HepG2 (cell line): Measurements from ENCODE around the gene HEY2. TPM values are rescaled to one million over a fixed set of nuclear protein-coding genes. Genes with fewer than 3 reads are reported as not detected.

ENCODE experiments used
- ATAC-seq: fragments of 200-7000 bp; cut with Tn5 transposase; 3 replicates; pipeline ENCODE4 v1.9.1; 2020; ENCODE audit warnings: mild to moderate bottlenecking, moderate library complexity
- BruUV-seq: library from RNA; stranded (reverse); fragments of 400-500 nt; replicated peaks from 2 replicates; lab custom pipeline; 2021; lab: Mats Ljungman, UMichigan
- CTCF ChIA-PET: fragments of 300-600 bp; formaldehyde crosslinking; extraction: SDS; loops from one replicate; lab custom pipeline; 2021; ENCODE audit warnings: low total read pairs, inconsistent platforms, low intra/inter-chr PET ratio; lab: Yijun Ruan, JAX
- POLR2A ChIA-PET: fragments of 350-600 bp; sonication (Branson Sonifier 250); formaldehyde crosslinking; loops from one replicate; lab custom pipeline; 2020; ENCODE audit warnings: antibody characterized with exemption, inconsistent platforms; lab: Yijun Ruan, JAX
- DNase-seq: peaks from one replicate; pipeline ENCODE4 v3.0.0-alpha.2; 2015; ENCODE audit warnings: low spot score
- FAIRE-seq: peaks from 3 replicates; lab custom pipeline; 2011; peaks lifted over from hg19 to GRCh38; lab: Jason Lieb, UNC
- H2AFZ ChIP-seq: one replicate; pipeline ENCODE4 v1.6.1; 2011; ENCODE audit warnings: low read length, inconsistent platforms
- H3K27ac ChIP-seq: fragments of 300-600 bp; 3 replicates; pipeline ENCODE4 v1.8.0; 2011; ENCODE audit warnings: mixed run types, mild to moderate bottlenecking, mixed read lengths, low read length, inconsistent platforms; ENCODE audit not compliant: insufficient read depth; ENCODE audit errors: extremely low read length
- H3K27me3 ChIP-seq, 2 experiments: fragments of 200-600 bp in 1 of 2; 2 replicates in 1 of 2; 3 replicates in 1 of 2; pipeline versions ENCODE4 v1.6.0 to v1.8.0; 2011; ENCODE audit warnings: low read length in 2 of 2, mild to moderate bottlenecking in 2 of 2, moderate library complexity in 2 of 2, inconsistent platforms in 1 of 2; ENCODE audit not compliant: insufficient read depth in 2 of 2, control insufficient read depth in 1 of 2
- H3K36me3 ChIP-seq, 2 experiments: fragments of 200-600 bp in 1 of 2; replicated peaks in 1 of 2; 2 replicates in 1 of 2; 3 replicates in 1 of 2; pipeline versions ENCODE4 v1.5.1 to v1.8.0; 2011; ENCODE audit warnings: low read length in 2 of 2, inconsistent platforms in 1 of 2; ENCODE audit not compliant: insufficient read depth in 2 of 2, control insufficient read depth in 1 of 2
- H3K4me1 ChIP-seq: 2 replicates; pipeline ENCODE4 v1.5.1; 2012; ENCODE audit warnings: low read length, inconsistent platforms; ENCODE audit not compliant: insufficient read depth
- H3K4me2 ChIP-seq: 2 replicates; pipeline ENCODE4 v1.6.0; 2011; ENCODE audit warnings: low read depth, low read length, inconsistent platforms
- H3K4me3 ChIP-seq, 3 experiments: fragments of 200-600 bp in 1 of 3; sonication (generic), shearing (Covaris generic) in 1 of 3; replicated peaks in 1 of 3; 2 replicates each; pipeline ENCODE4 v1.5.1; 2011 to 2016; ENCODE audit warnings: low read length in 3 of 3, inconsistent platforms in 2 of 3, low read depth in 2 of 3, mild to moderate bottlenecking in 2 of 3, control low read depth in 1 of 3, mixed read lengths in 1 of 3; ENCODE audit not compliant: insufficient read depth in 1 of 3
- H3K79me2 ChIP-seq: one replicate; pipeline ENCODE4 v1.6.1; 2011; ENCODE audit warnings: low read length, inconsistent platforms; ENCODE audit not compliant: insufficient read depth
- H3K9ac ChIP-seq: 2 replicates; pipeline ENCODE4 v1.6.0; 2011; ENCODE audit warnings: mild to moderate bottlenecking, low read depth, low read length, inconsistent platforms; ENCODE audit not compliant: insufficient read depth
- H3K9me3 ChIP-seq: 2 replicates; pipeline ENCODE4 v1.5.1; 2012; ENCODE audit warnings: mild to moderate bottlenecking, low read length
- H4K20me1 ChIP-seq: 2 replicates; pipeline ENCODE4 v1.6.0; 2011; ENCODE audit warnings: inconsistent platforms, mild to moderate bottlenecking, low read length, moderate library complexity; ENCODE audit not compliant: insufficient read depth
- AHR ChIP-seq: IDR thresholded peaks from 2 replicates; pipeline ENCODE4 v1.6.1; 2018; ENCODE audit warnings: missing genetic modification reagents, missing compliant biosample characterization
- HMG20A ChIP-seq: IDR thresholded peaks from 2 replicates; pipeline ENCODE4 v1.6.1; 2016; ENCODE audit warnings: borderline replicate concordance
- IRF2 ChIP-seq: IDR thresholded peaks from 2 replicates; pipeline ENCODE4 v1.6.1; 2018; ENCODE audit warnings: missing genetic modification reagents, missing compliant biosample characterization
- KAT2B ChIP-seq: fragments of 150-350 bp; IDR thresholded peaks from 2 replicates; pipeline ENCODE4 v1.6.1; 2014; ENCODE audit warnings: low read depth, low read length, borderline replicate concordance
- KDM5A ChIP-seq: fragments of 200-600 bp; sonication (generic); IDR thresholded peaks from 2 replicates; pipeline ENCODE4 v1.7.0; 2018; ENCODE audit warnings: antibody characterized with exemption, mild to moderate bottlenecking, low read length, borderline replicate concordance
- MIER2 ChIP-seq: IDR thresholded peaks from 2 replicates; pipeline ENCODE4 v1.6.1; 2016; ENCODE audit warnings: missing biosample characterization, missing genetic modification reagents
- SSRP1 ChIP-seq: IDR thresholded peaks from 2 replicates; pipeline ENCODE4 v1.6.1; 2016; ENCODE audit warnings: control low read depth
- THYN1 ChIP-seq: sonication (generic); formaldehyde crosslinking; IDR thresholded peaks from 2 replicates; pipeline ENCODE4 v1.8.1; 2023; ENCODE audit warnings: low read depth, mild to moderate bottlenecking, moderate library complexity, missing genetic modification reagents, borderline replicate concordance
- ZFP36L1 ChIP-seq: sonication (generic); formaldehyde crosslinking; IDR thresholded peaks from 2 replicates; pipeline ENCODE4 v1.8.0; 2022; ENCODE audit warnings: mild to moderate bottlenecking, missing genetic modification reagents, moderate library complexity
- ZNF343 ChIP-seq: sonication (generic); formaldehyde crosslinking; IDR thresholded peaks from 2 replicates; pipeline ENCODE4 v1.4.0; 2020; ENCODE audit warnings: mild to moderate bottlenecking, missing genetic modification reagents
- ZNF7 ChIP-seq: IDR thresholded peaks from 2 replicates; pipeline ENCODE4 v1.6.1; 2016; ENCODE audit warnings: missing biosample characterization, missing genetic modification reagents
- ZNF724P ChIP-seq: sonication (generic); formaldehyde crosslinking; IDR thresholded peaks from 2 replicates; pipeline ENCODE4 v1.8.0; 2022; ENCODE audit warnings: missing genetic modification reagents, borderline replicate concordance
- ZNF816 ChIP-seq: sonication (generic); formaldehyde crosslinking; IDR thresholded peaks from 2 replicates; pipeline ENCODE4 v1.8.0; 2022; ENCODE audit warnings: missing genetic modification reagents, mild to moderate bottlenecking, borderline replicate concordance
- ZNF850 ChIP-seq: sonication (generic); formaldehyde crosslinking; conservative IDR thresholded peaks from 2 replicates; pipeline ENCODE4 v1.9.0; 2021; ENCODE audit warnings: mild to moderate bottlenecking, missing genetic modification reagents
- WGBS: methylation state at CpG from one replicate; pipeline ENCODE4 v1.1.6; 2017; ENCODE audit warnings: low lambda C conversion rate; 5-methylcytosine and 5-hydroxymethylcytosine counted together
- in situ Hi-C: cut with HindIII; loops from 2 replicates; pipeline ENCODE4 v1.10.0; 2017; ENCODE audit warnings: low pct_unique_long_range_greater_than_20kb; ENCODE audit not compliant: extremely low pct_ligation_motif_present
- intact Hi-C: fragments of 100-400 bp; cut with micrococcal nuclease; formaldehyde crosslinking; loops from one replicate; pipeline ENCODE4 v1.10.0; 2022; ENCODE audit not compliant: unreplicated experiment
- polyA plus RNA-seq, 8 experiments: library from polyadenylated mRNA; depleted of rRNA in 3 of 8; stranded (reverse) in 7 of 8; unstranded in 1 of 8; fragments of >200 nt; fragmentation: Illumina TruSeq in 4 of 8; extraction: Trizol in 4 of 8; gene quantifications; 2 replicates each; pipeline versions ENCODE4 v1.2.1 to v1.2.3, GENCODE V29; 2011 to 2016; ENCODE audit warnings: low read depth in 4 of 8, missing spikeins in 1 of 8, mixed read lengths in 1 of 8; ENCODE audit not compliant: insufficient read depth in 1 of 8
- total RNA-seq, 5 experiments: library from RNA; depleted of rRNA; stranded (reverse); fragments of >200 nt; fragmentation: Illumina TruSeq; extraction: Trizol; gene quantifications; 2 replicates each; pipeline ENCODE4 v1.2.3, GENCODE V29; 2016; ENCODE audit warnings: low read depth in 1 of 5
- TF ChIP-seq, protein P1 (sequence below), 2 experiments: sonication (generic) in 1 of 2; formaldehyde crosslinking in 1 of 2; IDR thresholded peaks; 2 replicates each; pipeline versions ENCODE4 v1.4.0 to v1.6.1; 2018 to 2020; ENCODE audit warnings: missing genetic modification reagents in 2 of 2, borderline replicate concordance in 1 of 2, low read depth in 1 of 2, mild to moderate bottlenecking in 1 of 2, missing biosample characterization in 1 of 2
- TF ChIP-seq, protein P2 (sequence below): IDR thresholded peaks from 2 replicates; pipeline ENCODE4 v1.6.1; 2016; ENCODE audit warnings: missing compliant biosample characterization, missing genetic modification reagents, borderline replicate concordance
- TF ChIP-seq, protein P3 (sequence below): sonication (generic); formaldehyde crosslinking; IDR thresholded peaks from 2 replicates; pipeline ENCODE4 v1.8.1; 2022; ENCODE audit warnings: mild to moderate bottlenecking, missing genetic modification reagents
- TF ChIP-seq, protein P4 (sequence below): IDR thresholded peaks from 2 replicates; pipeline ENCODE4 v1.6.1; 2016; ENCODE audit warnings: missing compliant biosample characterization, missing genetic modification reagents, borderline replicate concordance

Gene HEY2
- total and polyA plus RNA-seq, 2 of the 13 experiments (the other 11 are each of a cell fraction or from before 2014, with no cell fraction given): 0.04 TPM

DNA sequence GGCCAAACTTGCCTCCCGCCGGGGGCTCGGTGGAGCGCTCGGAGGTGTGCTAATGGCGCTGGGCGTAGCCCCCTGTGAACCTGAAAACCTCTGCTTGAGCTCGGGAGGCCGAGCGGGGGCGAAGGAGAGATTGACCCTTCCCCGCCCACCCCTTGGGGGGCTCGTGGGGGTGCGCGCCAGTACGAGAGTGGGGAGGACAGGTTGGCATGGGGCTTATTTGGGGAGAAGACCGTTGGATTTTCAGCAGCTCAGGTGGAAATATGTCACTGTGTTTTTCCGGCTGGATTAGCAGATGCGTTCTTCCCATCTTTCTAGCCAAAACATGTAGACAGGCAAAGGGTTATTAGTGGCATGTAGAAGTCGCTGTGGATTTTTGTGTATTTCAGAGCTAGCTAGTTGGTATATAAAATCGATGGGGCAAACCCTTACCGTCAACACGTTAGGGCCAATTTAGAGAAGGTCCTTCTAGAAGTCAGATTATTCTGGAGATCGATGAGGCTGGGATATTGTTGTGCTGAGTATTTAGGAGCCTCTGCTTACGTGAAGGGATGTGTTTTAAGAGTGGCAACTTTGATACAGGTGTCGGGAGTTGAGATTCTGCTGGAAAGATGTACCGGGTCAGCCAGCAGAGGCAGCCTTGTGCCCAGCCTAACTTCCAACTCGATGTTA is 41.9 kb downstream of the HEY2 start:
- peaks cover 28% of the 10 kb centered on the region for H3K79me2 ChIP-seq
- peak overlapping the region; percentile 87 for H3K4me2 ChIP-seq
- ChIA-PET CTCF (interaction anchor here (1.4 kb wide), 1 partner anchor 68 kb away, joined by 4 read pairs; no protein-coding TSS in a partner anchor), POLR2A (interaction anchor here (0.6 to 4.0 kb wide), 15 partner anchors 10 to 1475 kb away, joined by 3 to 107 read pairs (median 7); partner anchors contain the start of genes HDDC2, HEY2, HINT3 and RNF146)
- H3K9me3 ChIP-seq: no peaks in the 10 kb centered on the region
- no peaks in the 10 kb centered on the region; a peak in 2 of 5 replicates for H3K27me3 ChIP-seq
- FAIRE-seq: peak; percentile 39
- 2% methylated on average over 19 of the region's 28 CpGs for WGBS
- in situ Hi-C loops (loop anchor here (5.0 kb wide), 1 partner anchor 161 kb away; no protein-coding TSS in a partner anchor), intact Hi-C loops (loop anchor here (1.0 to 5.0 kb wide), 6 partner anchors 30 to 181 kb away; no protein-coding TSS in a partner anchor)
- H3K36me3 ChIP-seq: no peaks in the 10 kb centered on the region
- peak overlapping the region; percentile 88 for H3K27ac ChIP-seq
- H4K20me1 ChIP-seq: no peaks in the 10 kb centered on the region
- H3K4me3 ChIP-seq: peak overlapping the region; percentile 90 to 97 (median 94)
- ATAC-seq: peak; percentile 61
- H3K4me1 ChIP-seq: peaks cover 47% of the 10 kb centered on the region
- H2AFZ ChIP-seq: peak overlapping the region; percentile 93
- peak overlapping the region; percentile 83 for H3K9ac ChIP-seq
- DNase-seq: peak; percentile 57
- TSS peak; percentile 42 for BruUV-seq
- TF ChIP-seq THYN1 (CRISPR knock-in tag) (0 out of 2 replicates have a peak, but pooled peaks have one; percentile 81), ZNF816 (CRISPR knock-in tag) (no peak), KAT2B (no peak), MIER2 (no peak), ZNF724P (CRISPR knock-in tag) (peak; percentile 27; the same call in 1 of the 2 replicates), AHR (0 out of 2 replicates have a peak, but pooled peaks have one; percentile 15), ZFP36L1 (CRISPR knock-in tag) (peak; percentile 25; the same call in 1 of the 2 replicates), ZNF343 (CRISPR knock-in tag) (no peak), IRF2 (CRISPR knock-in tag) (0 out of 2 replicates have a peak, but pooled peaks have one; percentile 10), HMG20A (CRISPR knock-in tag) (no peak), ZNF7 (CRISPR knock-in tag) (no peak; the same call in 1 of the 2 replicates), ZNF850 (CRISPR knock-in tag) (no peak), KDM5A (no peak; the same call in 1 of the 2 replicates), SSRP1 (CRISPR knock-in tag) (0 out of 2 replicates have a peak, but pooled peaks have one; percentile 34)
- TF ChIP-seq, protein P1, sequence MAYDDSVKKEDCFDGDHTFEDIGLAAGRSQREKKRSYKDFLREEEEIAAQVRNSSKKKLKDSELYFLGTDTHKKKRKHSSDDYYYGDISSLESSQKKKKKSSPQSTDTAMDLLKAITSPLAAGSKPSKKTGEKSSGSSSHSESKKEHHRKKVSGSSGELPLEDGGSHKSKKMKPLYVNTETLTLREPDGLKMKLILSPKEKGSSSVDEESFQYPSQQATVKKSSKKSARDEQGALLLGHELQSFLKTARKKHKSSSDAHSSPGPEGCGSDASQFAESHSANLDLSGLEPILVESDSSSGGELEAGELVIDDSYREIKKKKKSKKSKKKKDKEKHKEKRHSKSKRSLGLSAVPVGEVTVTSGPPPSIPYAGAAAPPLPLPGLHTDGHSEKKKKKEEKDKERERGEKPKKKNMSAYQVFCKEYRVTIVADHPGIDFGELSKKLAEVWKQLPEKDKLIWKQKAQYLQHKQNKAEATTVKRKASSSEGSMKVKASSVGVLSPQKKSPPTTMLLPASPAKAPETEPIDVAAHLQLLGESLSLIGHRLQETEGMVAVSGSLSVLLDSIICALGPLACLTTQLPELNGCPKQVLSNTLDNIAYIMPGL (CRISPR knock-in tag; IDR thresholded peaks at IDR 0.05; ENCODE audit: borderline replicate concordance in 1 of 2, low read depth in 1 of 2): peak; percentile 24 to 72; a peak in 3 of 4 replicates
- TF ChIP-seq, protein P2, sequence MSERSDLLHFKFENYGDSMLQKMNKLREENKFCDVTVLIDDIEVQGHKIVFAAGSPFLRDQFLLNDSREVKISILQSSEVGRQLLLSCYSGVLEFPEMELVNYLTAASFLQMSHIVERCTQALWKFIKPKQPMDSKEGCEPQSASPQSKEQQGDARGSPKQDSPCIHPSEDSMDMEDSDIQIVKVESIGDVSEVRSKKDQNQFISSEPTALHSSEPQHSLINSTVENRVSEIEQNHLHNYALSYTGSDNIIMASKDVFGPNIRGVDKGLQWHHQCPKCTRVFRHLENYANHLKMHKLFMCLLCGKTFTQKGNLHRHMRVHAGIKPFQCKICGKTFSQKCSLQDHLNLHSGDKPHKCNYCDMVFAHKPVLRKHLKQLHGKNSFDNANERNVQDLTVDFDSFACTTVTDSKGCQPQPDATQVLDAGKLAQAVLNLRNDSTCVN (CRISPR knock-in tag): no peak
- TF ChIP-seq, protein P3, sequence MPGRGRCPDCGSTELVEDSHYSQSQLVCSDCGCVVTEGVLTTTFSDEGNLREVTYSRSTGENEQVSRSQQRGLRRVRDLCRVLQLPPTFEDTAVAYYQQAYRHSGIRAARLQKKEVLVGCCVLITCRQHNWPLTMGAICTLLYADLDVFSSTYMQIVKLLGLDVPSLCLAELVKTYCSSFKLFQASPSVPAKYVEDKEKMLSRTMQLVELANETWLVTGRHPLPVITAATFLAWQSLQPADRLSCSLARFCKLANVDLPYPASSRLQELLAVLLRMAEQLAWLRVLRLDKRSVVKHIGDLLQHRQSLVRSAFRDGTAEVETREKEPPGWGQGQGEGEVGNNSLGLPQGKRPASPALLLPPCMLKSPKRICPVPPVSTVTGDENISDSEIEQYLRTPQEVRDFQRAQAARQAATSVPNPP: no peak
- TF ChIP-seq, protein P4, sequence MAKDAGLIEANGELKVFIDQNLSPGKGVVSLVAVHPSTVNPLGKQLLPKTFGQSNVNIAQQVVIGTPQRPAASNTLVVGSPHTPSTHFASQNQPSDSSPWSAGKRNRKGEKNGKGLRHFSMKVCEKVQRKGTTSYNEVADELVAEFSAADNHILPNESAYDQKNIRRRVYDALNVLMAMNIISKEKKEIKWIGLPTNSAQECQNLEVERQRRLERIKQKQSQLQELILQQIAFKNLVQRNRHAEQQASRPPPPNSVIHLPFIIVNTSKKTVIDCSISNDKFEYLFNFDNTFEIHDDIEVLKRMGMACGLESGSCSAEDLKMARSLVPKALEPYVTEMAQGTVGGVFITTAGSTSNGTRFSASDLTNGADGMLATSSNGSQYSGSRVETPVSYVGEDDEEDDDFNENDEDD: no peak
